Pancreas (tissue), 10 donors: ENCODE measurements around the gene MEAK7. TPM values are rescaled to one million over a fixed set of nuclear protein-coding genes. Genes with fewer than 3 reads are reported as not detected.

ENCODE experiments used
- ATAC-seq, 4 donors: fragments of 200-7000 bp; cut with Tn5 transposase; one replicate each; pipeline versions ENCODE4 v1.8.0 to v1.9.1; 2020; ENCODE audit warnings: mild to moderate bottlenecking in 4 of 4, moderate library complexity in 4 of 4
- DNase-seq, 6 donors: peaks; one replicate each; pipeline ENCODE4 v3.0.0-alpha.2; 2020
- FAIRE-seq: peaks from 2 replicates; lab custom pipeline; 2012; peaks lifted over from hg19 to GRCh38; lab: Jason Lieb, UNC
- H3K27ac ChIP-seq, 4 donors: fragments of 200-600 bp; sonication (generic); 1 replicate in 3 of 4; 2 replicates in 1 of 4; pipeline versions ENCODE4 v1.5.0 to v1.8.0; 2020
- H3K27me3 ChIP-seq, 4 donors: fragments of 200-600 bp; one replicate each; pipeline ENCODE4 v1.8.0; 2021
- H3K36me3 ChIP-seq, 3 donors: fragments of 200-600 bp; sonication (generic) in 1 of 3; one replicate each; pipeline versions ENCODE4 v1.5.0 to v1.8.0; 2020 to 2021
- H3K4me1 ChIP-seq, 3 donors: fragments of 200-600 bp; one replicate each; pipeline ENCODE4 v1.8.0; 2021
- H3K4me3 ChIP-seq, 4 donors: fragments of 200-600 bp; sonication (generic) in 2 of 4; one replicate each; pipeline versions ENCODE4 v1.5.0 to v1.8.0; 2020 to 2021
- H3K9me3 ChIP-seq, 4 donors: fragments of 200-600 bp; one replicate each; pipeline ENCODE4 v1.8.0; 2021
- WGBS, 2 donors: extraction: QIAGEN DNeasy Blood & Tissue Kit; methylation state at CpG; one replicate each; pipeline ENCODE4 v1.1.7; 2013; 5-methylcytosine and 5-hydroxymethylcytosine counted together
- intact Hi-C, 3 donors: fragments of 100-400 bp; cut with DNase I; formaldehyde crosslinking; loops; one replicate each; pipeline versions ENCODE4 v1.11.1 to v1.14.2; 2022
- polyA plus RNA-seq, 2 donors: library from polyadenylated mRNA; stranded (reverse); fragments of 200-250 nt; gene quantifications; one replicate each; pipeline ENCODE4 v1.2.3, GENCODE V29; 2013
- total RNA-seq, 6 donors: library from RNA; stranded (reverse); fragmentation: NEBNext Ultra II Directional in 4 of 6; extraction: Animal tissue kit (Norgen Biotek cat#: 25700) in 4 of 6; gene quantifications; one replicate each; pipeline versions ENCODE4 v1.2.1 to v1.2.4, GENCODE V29; 2021 to 2023
- TF ChIP-seq, protein P1 (sequence below), 4 donors: fragments of 200-600 bp; sonication (generic) in 3 of 4; IDR thresholded peaks; one replicate each; pipeline versions ENCODE4 v1.5.0 to v1.8.0; 2021; ENCODE audit warnings: antibody characterized with exemption in 4 of 4
- donor health status: healthy with polysubstance abuse.
- donor health status: DM: no; HTN: no; CAD: no; lungs with moderate emphysema.
- donor health status: DM: no; HTN: no; CAD: no.
- donor health status: control.
- donor health status: control.
- donor health status: Bipolar disorder and iron deficiency.
- donor health status: DM: yes; HTN: yes; CAD: no.
- donor health status: DM: no; HTN: no; CAD: no.
- donor health status: DM: no; HTN: no; CAD: no.
- donor health status: DM: yes; HTN: yes; CAD: no.

Gene MEAK7
- total and polyA plus RNA-seq, 8 donors, result 2.1 to 10.5 (median 4.8) TPM

GRCh38 chr16:84471316-84471715 lies 33.1 kb downstream of the MEAK7 start:
- Histone ChIP-seq H3K4me3 (no peak overlapping the region), H3K9me3 (no peaks in the 10 kb centered on the region), H3K4me1 (no peaks in the 10 kb centered on the region), H3K36me3 (no peaks in the 10 kb centered on the region), H3K27ac (no peak overlapping the region), H3K27me3 (no peaks in the 10 kb centered on the region)
- WGBS, 2 donors, result 98 to 99% methylated on average over 7 of the region's 7 CpGs
- TF ChIP-seq, protein P1, sequence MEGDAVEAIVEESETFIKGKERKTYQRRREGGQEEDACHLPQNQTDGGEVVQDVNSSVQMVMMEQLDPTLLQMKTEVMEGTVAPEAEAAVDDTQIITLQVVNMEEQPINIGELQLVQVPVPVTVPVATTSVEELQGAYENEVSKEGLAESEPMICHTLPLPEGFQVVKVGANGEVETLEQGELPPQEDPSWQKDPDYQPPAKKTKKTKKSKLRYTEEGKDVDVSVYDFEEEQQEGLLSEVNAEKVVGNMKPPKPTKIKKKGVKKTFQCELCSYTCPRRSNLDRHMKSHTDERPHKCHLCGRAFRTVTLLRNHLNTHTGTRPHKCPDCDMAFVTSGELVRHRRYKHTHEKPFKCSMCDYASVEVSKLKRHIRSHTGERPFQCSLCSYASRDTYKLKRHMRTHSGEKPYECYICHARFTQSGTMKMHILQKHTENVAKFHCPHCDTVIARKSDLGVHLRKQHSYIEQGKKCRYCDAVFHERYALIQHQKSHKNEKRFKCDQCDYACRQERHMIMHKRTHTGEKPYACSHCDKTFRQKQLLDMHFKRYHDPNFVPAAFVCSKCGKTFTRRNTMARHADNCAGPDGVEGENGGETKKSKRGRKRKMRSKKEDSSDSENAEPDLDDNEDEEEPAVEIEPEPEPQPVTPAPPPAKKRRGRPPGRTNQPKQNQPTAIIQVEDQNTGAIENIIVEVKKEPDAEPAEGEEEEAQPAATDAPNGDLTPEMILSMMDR (IDR thresholded peaks at IDR 0.05), result no peak
- intact Hi-C loops, result no loop called here
- DNase-seq, result no peak
- no peak for FAIRE-seq
- ATAC-seq, result no peak

DNA sequence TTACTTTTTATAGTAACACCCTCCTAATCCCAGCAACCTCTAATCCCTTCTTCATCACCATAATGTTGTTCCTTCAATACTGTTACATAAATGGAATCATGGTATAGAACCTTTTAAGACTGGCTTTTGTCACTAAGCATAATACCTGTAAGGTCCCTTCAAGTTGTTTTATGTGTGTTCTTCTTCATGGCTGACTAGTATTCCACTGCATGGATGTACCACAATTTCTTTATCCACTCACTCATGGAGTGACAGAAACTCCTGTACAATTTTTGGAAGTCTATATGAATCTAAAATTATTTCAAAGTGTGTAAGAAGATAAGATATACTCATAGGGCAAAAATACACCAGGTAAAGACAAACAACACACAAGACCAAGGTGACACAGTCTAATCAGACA lies 36.8 kb downstream of the MEAK7 start:
- FAIRE-seq, result no peak
- H3K27me3 ChIP-seq, result no peaks in the 10 kb centered on the region
- no peak overlapping the region for H3K27ac ChIP-seq
- intact Hi-C loops, result no loop called here
- no peaks in the 10 kb centered on the region for H3K4me1 ChIP-seq
- H3K36me3 ChIP-seq, result no peaks in the 10 kb centered on the region
- no peak for DNase-seq
- no peaks in the 10 kb centered on the region for H3K9me3 ChIP-seq
- TF ChIP-seq, protein P1 (IDR thresholded peaks at IDR 0.05), result no peak
- ATAC-seq, result no peak
- no peak overlapping the region for H3K4me3 ChIP-seq

DNA sequence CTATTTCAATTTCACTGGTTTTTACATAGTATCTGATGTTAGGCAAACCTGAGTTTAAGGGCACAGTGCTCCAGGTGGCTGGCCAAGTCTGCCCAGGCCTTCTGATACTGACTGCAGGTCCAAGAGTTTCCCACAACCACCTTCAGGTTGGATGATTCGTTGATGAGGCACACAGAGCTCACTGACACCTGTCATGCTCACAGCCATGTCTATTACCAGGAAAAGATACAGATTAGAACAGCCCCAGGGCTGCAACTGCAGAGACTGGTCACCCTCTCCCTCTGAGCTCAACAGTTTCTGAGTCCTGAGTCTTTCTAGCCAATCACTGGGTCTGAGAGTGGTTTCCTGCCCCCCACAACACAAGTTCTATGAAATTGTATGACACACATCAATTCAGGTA lies 37.2 kb downstream of the MEAK7 start:
- 90 to 96% methylated on average over 1 of the region's 1 CpG for WGBS, 2 donors
- Histone ChIP-seq H3K27me3 (no peaks in the 10 kb centered on the region), H3K9me3 (no peaks in the 10 kb centered on the region), H3K4me3 (no peak overlapping the region), H3K36me3 (no peaks in the 10 kb centered on the region), H3K27ac (no peak overlapping the region), H3K4me1 (no peaks in the 10 kb centered on the region)
- ATAC-seq, result no peak
- intact Hi-C loops, result no loop called here
- DNase-seq, result no peak
- TF ChIP-seq, protein P1 (IDR thresholded peaks at IDR 0.05), result no peak
- FAIRE-seq, result no peak

- DNase-seq (no peak), ATAC-seq (no peak), FAIRE-seq (no peak)
- H3K4me1 ChIP-seq, result no peaks in the 10 kb centered on the region
- TF ChIP-seq, protein P1 (IDR thresholded peaks at IDR 0.05), result no peak
- H3K27ac ChIP-seq, result no peak overlapping the region
- intact Hi-C loops, result no loop called here
- no peaks in the 10 kb centered on the region for H3K9me3 ChIP-seq
- no peaks in the 10 kb centered on the region for H3K36me3 ChIP-seq
- H3K4me3 ChIP-seq, result no peak overlapping the region
- no peaks in the 10 kb centered on the region for H3K27me3 ChIP-seq
- WGBS, 2 donors, result 48 to 95% methylated on average over 4 of the region's 4 CpGs
Observed at GRCh38 chr16:84466692-84467091, 37.8 kb downstream of the MEAK7 start.

DNA sequence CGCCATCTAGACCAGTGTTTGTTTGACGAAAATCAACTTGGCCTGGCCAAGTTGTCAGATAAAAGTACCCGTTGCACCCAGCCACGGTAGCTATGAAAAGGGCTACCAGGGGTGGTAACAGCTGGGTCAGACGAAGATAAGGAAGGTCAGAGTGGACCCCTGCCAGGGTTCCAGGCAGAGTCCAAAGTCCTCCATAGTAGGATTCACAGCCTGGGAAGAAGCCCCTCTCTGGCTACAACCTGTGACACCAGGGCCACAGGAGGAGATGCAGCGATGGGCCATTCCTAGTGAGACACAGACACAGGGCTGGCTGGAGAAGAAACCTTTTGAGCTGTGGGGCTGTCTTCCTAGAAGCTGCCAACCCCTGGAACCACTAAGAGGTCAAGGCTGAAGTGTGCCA lies 39.3 kb downstream of the MEAK7 start:
- H3K4me3 ChIP-seq, result no peak overlapping the region
- TF ChIP-seq, protein P1 (IDR thresholded peaks at IDR 0.05), result no peak
- H3K9me3 ChIP-seq, result no peaks in the 10 kb centered on the region
- no peaks in the 10 kb centered on the region for H3K36me3 ChIP-seq
- no peak overlapping the region for H3K27ac ChIP-seq
- H3K27me3 ChIP-seq, result no peaks in the 10 kb centered on the region
- no peak for DNase-seq
- FAIRE-seq, result no peak
- no peak for ATAC-seq
- H3K4me1 ChIP-seq, result no peaks in the 10 kb centered on the region
- 52 to 58% methylated on average over 6 of the region's 6 CpGs for WGBS, 2 donors
- intact Hi-C loops, result no loop called here
